ENCODE results near the gene HCST.

Gene HCST

DNA sequence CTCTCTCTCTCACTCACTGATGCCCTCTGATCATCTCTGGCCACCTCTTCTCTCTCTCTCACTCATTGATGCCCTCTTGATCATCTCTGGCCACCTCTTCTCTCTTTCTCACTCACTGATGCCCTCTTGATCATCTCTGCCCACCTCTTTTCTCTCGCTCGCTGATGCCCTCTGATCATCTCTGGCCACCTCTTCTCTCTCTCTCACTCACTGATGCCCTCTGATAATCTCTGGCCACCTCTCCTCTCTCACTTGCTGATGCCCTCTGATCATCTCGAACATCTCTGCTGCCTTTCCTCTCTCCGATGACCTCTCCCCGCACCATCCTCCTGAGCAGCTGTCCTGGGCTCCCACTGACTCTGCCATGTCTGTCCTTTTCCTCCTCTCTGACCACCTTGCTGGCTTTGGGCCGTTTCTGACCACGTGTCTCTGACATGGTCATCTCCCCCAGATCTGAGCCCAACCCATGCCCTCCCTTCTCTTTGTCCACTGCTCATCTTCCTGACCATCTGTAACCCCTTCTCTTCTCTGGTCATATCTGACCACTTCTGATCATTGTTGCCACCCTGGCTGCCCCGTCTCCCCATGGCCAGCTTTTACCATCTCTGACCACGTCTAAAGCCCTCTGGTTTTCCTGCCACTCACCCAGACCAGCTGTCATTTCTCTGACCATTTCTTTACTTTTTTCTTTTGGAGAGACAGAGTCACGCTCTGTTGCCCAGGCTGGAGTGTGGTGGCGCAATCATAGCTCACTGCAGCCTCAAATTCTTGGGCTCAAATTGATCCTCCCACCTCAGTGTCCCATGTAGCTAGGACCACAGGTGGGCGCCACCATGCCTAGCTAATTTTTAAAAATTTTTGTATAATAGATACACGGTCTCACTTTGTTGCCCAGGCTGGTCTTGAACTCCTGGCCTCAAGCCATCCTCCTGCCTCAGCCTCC is 36.2 kb downstream of the HCST start:
- no peak for DNase-seq

- no peak for DNase-seq
These were observed 37.2 kb downstream of the HCST start for GRCh38 chr19:35939307-35940077.

DNA sequence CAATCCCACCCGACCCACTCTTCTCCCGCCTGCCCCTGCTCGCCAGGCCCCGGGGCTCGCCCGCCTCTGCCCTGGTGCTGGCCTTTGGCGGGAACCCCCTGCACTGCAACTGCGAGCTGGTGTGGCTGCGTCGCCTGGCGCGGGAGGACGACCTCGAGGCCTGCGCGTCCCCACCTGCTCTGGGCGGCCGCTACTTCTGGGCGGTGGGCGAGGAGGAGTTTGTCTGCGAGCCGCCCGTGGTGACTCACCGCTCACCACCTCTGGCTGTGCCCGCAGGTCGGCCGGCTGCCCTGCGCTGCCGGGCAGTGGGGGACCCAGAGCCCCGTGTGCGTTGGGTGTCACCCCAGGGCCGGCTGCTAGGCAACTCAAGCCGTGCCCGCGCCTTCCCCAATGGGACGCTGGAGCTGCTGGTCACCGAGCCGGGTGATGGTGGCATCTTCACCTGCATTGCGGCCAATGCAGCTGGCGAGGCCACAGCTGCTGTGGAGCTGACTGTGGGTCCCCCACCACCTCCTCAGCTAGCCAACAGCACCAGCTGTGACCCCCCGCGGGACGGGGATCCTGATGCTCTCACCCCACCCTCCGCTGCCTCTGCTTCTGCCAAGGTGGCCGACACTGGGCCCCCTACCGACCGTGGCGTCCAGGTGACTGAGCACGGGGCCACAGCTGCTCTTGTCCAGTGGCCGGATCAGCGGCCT is 37.9 kb downstream of the HCST start:
- no peak for DNase-seq

DNA sequence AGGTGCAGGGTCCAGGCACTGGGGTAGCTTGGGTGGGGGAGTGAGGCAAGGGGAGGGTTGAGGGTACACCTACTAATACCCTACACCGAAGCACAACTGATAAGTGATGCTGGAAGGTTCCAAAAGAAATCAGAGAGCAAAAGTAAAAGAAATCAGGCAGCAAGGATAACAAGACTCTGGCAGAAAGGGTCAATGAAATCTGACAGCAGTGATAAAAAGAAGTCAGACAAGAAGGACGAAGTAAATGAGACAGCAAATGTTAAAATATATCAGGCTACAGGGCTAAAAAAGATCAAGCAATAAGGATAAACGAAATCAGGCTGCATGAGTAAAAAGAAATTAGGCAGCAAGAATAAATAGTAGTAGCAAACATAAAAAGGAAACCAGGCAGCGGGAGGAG is 38.5 kb downstream of the HCST start:
- no peak for DNase-seq

DNA sequence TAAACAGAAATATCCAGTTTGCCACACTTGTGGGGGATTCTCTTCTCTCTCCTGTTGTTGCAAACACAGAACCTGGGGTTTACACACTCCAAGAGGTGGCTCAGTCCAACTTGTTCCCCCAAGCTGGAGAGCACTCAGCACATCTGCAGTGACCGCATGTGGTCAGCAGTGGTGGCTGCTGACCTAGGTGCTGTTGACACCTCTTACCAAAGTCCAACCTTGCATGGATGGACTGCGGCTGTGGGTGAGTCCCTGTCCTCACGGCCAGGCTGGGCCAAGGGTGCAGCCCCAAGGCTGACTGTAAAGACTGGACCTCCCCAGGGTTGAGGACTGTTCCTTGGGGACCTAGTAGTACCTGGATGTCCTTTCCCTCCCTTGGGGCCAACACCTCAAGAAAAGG is 39.9 kb downstream of the HCST start:
- DNase-seq: no peak

GRCh38 chr19:35943321-35944301 is 41.3 kb downstream of the HCST start:
- no peak for DNase-seq

DNA sequence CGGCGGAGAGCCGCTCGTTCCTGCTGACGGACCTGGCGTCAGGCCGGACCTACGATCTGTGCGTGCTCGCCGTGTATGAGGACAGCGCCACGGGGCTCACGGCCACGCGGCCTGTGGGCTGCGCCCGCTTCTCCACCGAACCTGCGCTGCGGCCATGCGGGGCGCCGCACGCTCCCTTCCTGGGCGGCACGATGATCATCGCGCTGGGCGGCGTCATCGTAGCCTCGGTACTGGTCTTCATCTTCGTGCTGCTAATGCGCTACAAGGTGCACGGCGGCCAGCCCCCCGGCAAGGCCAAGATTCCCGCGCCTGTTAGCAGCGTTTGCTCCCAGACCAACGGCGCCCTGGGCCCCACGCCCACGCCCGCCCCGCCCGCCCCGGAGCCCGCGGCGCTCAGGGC is 42.2 kb downstream of the HCST start:
- DNase-seq: no peak

DNA sequence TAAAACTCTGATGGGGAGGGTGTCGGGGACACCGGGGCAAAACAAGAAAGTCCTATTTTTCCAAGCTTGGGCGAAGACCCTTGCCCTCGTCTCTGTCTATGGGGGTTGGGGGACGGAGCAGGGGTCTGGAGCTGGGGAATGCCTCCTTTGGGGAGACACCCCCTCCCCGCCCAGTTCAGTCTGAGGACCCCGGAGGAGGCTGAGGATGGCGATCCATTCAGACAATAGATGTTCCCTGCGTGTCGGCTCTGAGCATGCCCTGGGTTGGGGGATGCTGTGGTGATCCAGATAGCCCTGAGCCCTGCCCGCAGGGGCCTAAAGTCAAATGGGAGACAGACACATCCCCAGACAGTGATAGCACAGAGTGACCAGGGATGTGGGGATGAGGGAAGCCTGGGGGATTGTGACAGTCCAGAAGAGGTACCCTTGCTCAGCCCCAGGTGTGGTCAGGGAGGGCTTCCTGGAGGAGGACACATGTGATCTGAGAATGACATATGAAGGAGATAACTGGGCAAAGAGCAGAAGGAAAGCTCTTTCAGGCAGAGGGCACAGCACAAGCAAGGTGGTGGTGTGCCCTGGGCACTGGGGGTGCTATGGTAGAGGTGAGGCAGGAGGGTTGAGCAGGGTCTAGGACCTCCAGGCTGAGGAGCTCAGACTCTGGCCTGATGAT is 42.9 kb downstream of the HCST start:
- DNase-seq: no peak

- DNase-seq: no peak
These were observed 43.9 kb downstream of the HCST start for GRCh38 chr19:35946203-35946602.

DNA sequence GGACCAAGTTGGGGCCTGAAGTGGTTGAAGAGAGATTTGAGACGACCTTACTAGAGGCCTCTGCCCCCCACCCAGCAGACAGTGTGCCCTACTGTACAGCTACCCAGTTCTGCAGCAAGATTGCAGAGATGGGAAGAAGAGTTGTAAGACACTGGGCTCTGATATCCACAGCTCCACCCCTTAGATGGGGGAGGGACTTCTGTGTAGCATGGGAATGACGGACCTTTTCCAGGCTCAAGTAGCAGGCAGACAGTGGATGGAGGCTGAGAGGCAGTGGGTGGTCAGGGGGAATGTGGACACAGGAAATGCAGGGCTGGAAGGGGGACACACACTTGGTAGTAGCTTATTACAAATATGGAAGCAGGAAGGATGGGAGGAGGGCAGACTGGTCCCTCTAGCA is 46.8 kb downstream of the HCST start:
- no peak for DNase-seq
